Umbilical cord (tissue), 2 donors: ENCODE results near the gene HEATR3. TPM values are rescaled to one million over a fixed set of nuclear protein-coding genes. Genes with fewer than 3 reads are reported as not detected.

Experiments
- DNase-seq: peaks from one replicate; pipeline ENCODE4 v3.0.0-alpha.2; 2015; ENCODE audit warnings: low spot score
- total RNA-seq: library from RNA; depleted of rRNA; stranded (reverse); fragments of >200 nt; gene quantifications from one replicate; pipeline ENCODE4 v1.2.3, GENCODE V29; 2014; ENCODE audit warnings: low replicate concordance; ENCODE audit not compliant: insufficient read depth

Gene HEATR3
- total RNA-seq, 1 donor from 2014 or later, result 34.4 TPM

- no peak for DNase-seq
Measured at GRCh38 chr16:50056226-50056625, 9.5 kb upstream of the HEATR3 start.

- DNase-seq, result no peak
Measured at GRCh38 chr16:50058091-50058771, 7.5 kb upstream of the HEATR3 start.

- no peak for DNase-seq
Measured at GRCh38 chr16:50059111-50059510, 6.7 kb upstream of the HEATR3 start.

GRCh38 chr16:50059669-50060068 is 6.1 kb upstream of the HEATR3 start:
- DNase-seq, result no peak

- no peak for DNase-seq
Measured at GRCh38 chr16:50061326-50061725, 4.4 kb upstream of the HEATR3 start.

GRCh38 chr16:50065241-50065623 is 538 bp upstream of the HEATR3 start:
- no peak for DNase-seq

- no peak for DNase-seq
Measured at GRCh38 chr16:50066482-50067289, 916 bp downstream of the HEATR3 start.

- DNase-seq, result peak; percentile 46
Measured at GRCh38 chr16:50067290-50067853, 1.6 kb downstream of the HEATR3 start.

GRCh38 chr16:50068550-50068949 is 2.8 kb downstream of the HEATR3 start:
- no peak for DNase-seq

GRCh38 chr16:50069060-50069459 is 3.3 kb downstream of the HEATR3 start:
- no peak for DNase-seq

- DNase-seq, result peak; percentile 6
Measured at GRCh38 chr16:50071075-50071671, 5.4 kb downstream of the HEATR3 start.

- DNase-seq, result no peak
Measured at GRCh38 chr16:50072730-50073129, 7.0 kb downstream of the HEATR3 start.

GRCh38 chr16:50079397-50080140 is 13.8 kb downstream of the HEATR3 start:
- DNase-seq, result no peak

GRCh38 chr16:50081428-50082018 is 15.8 kb downstream of the HEATR3 start:
- DNase-seq, result no peak

- DNase-seq, result no peak
Measured at GRCh38 chr16:50083996-50084395, 18.2 kb downstream of the HEATR3 start.

GRCh38 chr16:50086176-50086575 is 20.4 kb downstream of the HEATR3 start:
- no peak for DNase-seq

GRCh38 chr16:50088302-50088701 is 22.5 kb downstream of the HEATR3 start:
- no peak for DNase-seq

- DNase-seq, result no peak
Measured at GRCh38 chr16:50092891-50093290, 27.1 kb downstream of the HEATR3 start.

GRCh38 chr16:50093607-50094539 is 28.1 kb downstream of the HEATR3 start:
- DNase-seq, result peak; percentile 37

- no peak for DNase-seq
Measured at GRCh38 chr16:50096791-50097190, 31.0 kb downstream of the HEATR3 start.
